PC-3 (cell line): Measurements from ENCODE around the gene BCL2L15.

Source experiments
- CTCF ChIP-seq: fragments of 300-600 bp; sonication (generic); conservative IDR thresholded peaks from 2 replicates; pipeline ENCODE4 v1.5.1; 2017; ENCODE audit warnings: antibody characterized with exemption, low read depth, mild to moderate bottlenecking, low read length
- EZH2phosphoT487 ChIP-seq: fragments of 300-600 bp; sonication (generic); IDR thresholded peaks from 2 replicates; pipeline ENCODE4 v1.6.1; 2018; ENCODE audit warnings: mild to moderate bottlenecking, antibody characterized with exemption, low read length, borderline replicate concordance

- no peak for TF ChIP-seq CTCF
- no peak for TF ChIP-seq EZH2phosphoT487
These were observed 11.7 kb upstream of the BCL2L15 start for GRCh38 chr1:113899111-113899510.
